ENCODE data around the gene DISC1.

The DISC1 gene

GRCh38 chr1:232029315-232029714 is 402.7 kb downstream of the DISC1 start:
- Mint-ChIP-seq H3K9me3 (no peaks in the 10 kb centered on the region), H3K4me1 (peaks cover 5% of the 10 kb centered on the region), H3K36me3 (ENCODE audit: low read depth) (no peaks in the 10 kb centered on the region), H3K27ac (no peak overlapping the region), H3K27me3 (ENCODE audit: low read depth) (peaks cover 5% of the 10 kb centered on the region), H3K4me3 (no peak overlapping the region)
- TF ChIP-seq CTCF (IDR thresholded peaks at IDR 0.05; ENCODE audit: unreplicated experiment in 3 of 3) = no peak

DNA sequence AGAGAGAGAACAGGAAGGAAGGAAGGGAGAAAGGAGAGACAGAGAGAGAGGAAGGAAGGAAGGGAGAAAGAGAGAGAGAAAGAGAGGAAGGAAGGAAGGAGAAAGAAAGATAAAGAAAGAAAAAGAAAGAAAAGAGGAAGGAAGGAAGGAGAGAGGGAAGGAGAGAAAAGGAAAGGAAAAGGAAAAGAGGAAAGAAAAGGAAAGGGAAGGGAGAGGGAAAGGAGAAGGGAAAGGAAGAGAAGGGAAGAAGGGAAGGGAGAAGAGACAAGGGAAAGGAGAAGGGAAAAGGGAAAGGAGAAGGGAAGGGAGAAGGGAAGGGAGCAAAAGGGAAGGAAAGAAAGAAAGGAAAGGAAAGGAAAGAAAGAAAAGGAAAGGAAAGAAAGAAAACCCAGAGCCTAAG is 404.6 kb downstream of the DISC1 start:
- no peak for TF ChIP-seq CTCF (IDR thresholded peaks at IDR 0.05; ENCODE audit: unreplicated experiment in 3 of 3)
- no peaks in the 10 kb centered on the region for H3K36me3 Mint-ChIP-seq (ENCODE audit: low read depth)
- H3K27ac Mint-ChIP-seq = no peak overlapping the region
- H3K4me1 Mint-ChIP-seq = peaks cover 5% of the 10 kb centered on the region
- H3K9me3 Mint-ChIP-seq = no peaks in the 10 kb centered on the region
- peaks cover 5% of the 10 kb centered on the region for H3K27me3 Mint-ChIP-seq (ENCODE audit: low read depth)
- H3K4me3 Mint-ChIP-seq = no peak overlapping the region

DNA sequence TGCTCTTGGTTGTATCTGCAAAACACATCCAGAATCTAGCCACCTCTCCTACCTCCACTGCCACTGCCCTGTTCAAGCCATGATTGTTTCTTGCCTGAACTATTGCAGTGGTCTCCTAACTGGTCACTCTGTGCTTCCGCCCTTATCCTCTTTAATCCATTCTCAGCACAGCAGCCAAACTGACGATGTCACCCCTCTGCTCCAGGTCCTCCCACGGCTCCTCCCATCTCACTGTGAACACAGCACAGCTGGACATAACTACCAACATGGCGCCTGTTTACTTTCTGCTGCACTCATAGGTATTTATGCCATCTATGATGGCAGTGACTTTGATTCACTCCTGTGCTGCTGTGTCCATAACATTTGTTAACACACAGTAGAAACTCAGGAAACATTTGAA is 406.7 kb downstream of the DISC1 start:
- Mint-ChIP-seq H3K27ac (peak overlapping the region in 1 of 3 experiments; percentile 13), H3K36me3 (ENCODE audit: low read depth) (no peaks in the 10 kb centered on the region), H3K4me3 (no peak overlapping the region), H3K27me3 (ENCODE audit: low read depth) (peaks cover 4% of the 10 kb centered on the region), H3K9me3 (no peaks in the 10 kb centered on the region), H3K4me1 (peaks cover 11% of the 10 kb centered on the region)
- no peak for TF ChIP-seq CTCF (IDR thresholded peaks at IDR 0.05; ENCODE audit: unreplicated experiment in 3 of 3)

GRCh38 chr1:232034556-232034955 is 408.0 kb downstream of the DISC1 start:
- Mint-ChIP-seq H3K36me3 (ENCODE audit: low read depth) (no peaks in the 10 kb centered on the region), H3K27me3 (ENCODE audit: low read depth) (peaks cover 4% of the 10 kb centered on the region), H3K4me1 (peaks cover 11% of the 10 kb centered on the region), H3K4me3 (no peak overlapping the region), H3K27ac (no peak overlapping the region), H3K9me3 (no peaks in the 10 kb centered on the region)
- no peak for TF ChIP-seq CTCF (IDR thresholded peaks at IDR 0.05; ENCODE audit: unreplicated experiment in 3 of 3)

- peak overlapping the region in 1 of 3 experiments; percentile 75 for H3K27ac Mint-ChIP-seq
- H3K9me3 Mint-ChIP-seq = no peaks in the 10 kb centered on the region
- no peaks in the 10 kb centered on the region for H3K36me3 Mint-ChIP-seq (ENCODE audit: low read depth)
- peaks cover 11% of the 10 kb centered on the region for H3K4me1 Mint-ChIP-seq
- no peak overlapping the region for H3K4me3 Mint-ChIP-seq
- peaks cover 4% of the 10 kb centered on the region for H3K27me3 Mint-ChIP-seq (ENCODE audit: low read depth)
- no peak for TF ChIP-seq CTCF (IDR thresholded peaks at IDR 0.05; ENCODE audit: unreplicated experiment in 3 of 3)
These were observed 409.8 kb downstream of the DISC1 start for GRCh38 chr1:232036181-232036933.

DNA sequence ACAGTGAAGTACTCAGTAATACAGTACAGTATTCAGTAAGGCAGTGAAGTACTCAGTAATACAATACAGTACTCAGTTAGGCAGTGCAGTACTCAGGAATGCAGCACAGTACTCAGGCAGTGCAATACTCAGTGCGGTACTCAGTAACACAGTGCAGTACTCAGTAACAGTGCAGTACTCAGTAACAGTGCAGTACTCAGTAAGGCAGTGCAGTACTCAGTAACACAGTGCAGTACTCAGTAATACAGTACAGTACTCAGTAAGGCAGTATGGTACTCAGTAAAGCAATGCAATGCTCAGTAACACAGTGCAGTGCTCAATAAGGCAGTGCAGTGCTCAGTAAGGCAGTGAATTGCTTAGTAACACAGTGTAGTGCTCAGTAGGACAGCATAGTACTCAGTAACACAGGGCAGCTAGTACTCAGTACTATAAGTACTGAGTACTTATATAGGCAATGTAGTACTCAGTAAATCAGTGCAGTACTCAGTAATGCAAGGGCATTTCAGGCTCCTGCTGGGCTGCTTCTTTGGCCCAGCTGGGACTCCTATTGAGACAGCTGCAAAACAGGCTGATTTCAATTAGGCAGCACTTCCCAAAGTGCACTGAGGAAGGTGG is 411.3 kb downstream of the DISC1 start:
- peaks cover 4% of the 10 kb centered on the region for H3K27me3 Mint-ChIP-seq (ENCODE audit: low read depth)
- H3K36me3 Mint-ChIP-seq (ENCODE audit: low read depth) = no peaks in the 10 kb centered on the region
- H3K4me3 Mint-ChIP-seq = no peak overlapping the region
- no peak overlapping the region for H3K27ac Mint-ChIP-seq
- no peaks in the 10 kb centered on the region for H3K9me3 Mint-ChIP-seq
- peaks cover 11% of the 10 kb centered on the region for H3K4me1 Mint-ChIP-seq
- no peak for TF ChIP-seq CTCF (IDR thresholded peaks at IDR 0.05; ENCODE audit: unreplicated experiment in 3 of 3)

Data from nephron (organoid).